Trophoblast cell (in vitro differentiated cells and primary cell): ENCODE data around the gene EPHB2.

Experiments used
- DNase-seq, 2 donors: peaks; one replicate each; pipeline ENCODE4 v3.0.0-alpha.2; 2016
- H2AFZ ChIP-seq: 2 replicates; pipeline ENCODE4 v1.6.1; 2013; ENCODE audit warnings: low read length, moderate library complexity, mild to moderate bottlenecking; ENCODE audit not compliant: insufficient read depth, poor library complexity
- H2AK5ac ChIP-seq: 2 replicates; pipeline ENCODE4 v1.6.1; 2013; ENCODE audit warnings: mild to moderate bottlenecking, low read length
- H2BK120ac ChIP-seq: 2 replicates; pipeline ENCODE4 v1.6.1; 2013; ENCODE audit warnings: low read length, mild to moderate bottlenecking, moderate library complexity; ENCODE audit not compliant: insufficient read depth, poor library complexity
- H2BK12ac ChIP-seq: 2 replicates; pipeline ENCODE4 v1.6.1; 2013; ENCODE audit warnings: mild to moderate bottlenecking, low read length, moderate library complexity
- H2BK5ac ChIP-seq: 2 replicates; pipeline ENCODE4 v1.6.1; 2013; ENCODE audit warnings: low read length, low read depth, moderate library complexity, mild to moderate bottlenecking; ENCODE audit not compliant: poor library complexity
- H3K14ac ChIP-seq: 2 replicates; pipeline ENCODE4 v1.6.1; 2013; ENCODE audit warnings: mild to moderate bottlenecking, low read length
- H3K18ac ChIP-seq: 2 replicates; pipeline ENCODE4 v1.6.1; 2013; ENCODE audit warnings: mild to moderate bottlenecking, low read length
- H3K23ac ChIP-seq: 2 replicates; pipeline ENCODE4 v1.6.1; 2013; ENCODE audit warnings: low read length
- H3K27ac ChIP-seq: 2 replicates; pipeline ENCODE4 v1.5.1; 2013; ENCODE audit warnings: low read depth, mild to moderate bottlenecking, inconsistent platforms, low read length, moderate library complexity
- H3K27me3 ChIP-seq: 2 replicates; pipeline ENCODE4 v1.6.1; 2013; ENCODE audit warnings: inconsistent platforms, mild to moderate bottlenecking, low read length, moderate library complexity; ENCODE audit not compliant: insufficient read depth
- H3K36me3 ChIP-seq, 2 experiments: 1 replicate in 1 of 2; 2 replicates in 1 of 2; pipeline ENCODE4 v1.6.1; 2013; ENCODE audit warnings: low read length in 2 of 2, mild to moderate bottlenecking in 2 of 2, moderate library complexity in 1 of 2; ENCODE audit not compliant: insufficient read depth in 2 of 2, control insufficient read depth in 1 of 2
- H3K4ac ChIP-seq: 2 replicates; pipeline ENCODE4 v1.6.1; 2013; ENCODE audit warnings: low read depth, mild to moderate bottlenecking, low read length, moderate library complexity
- H3K4me1 ChIP-seq, 2 experiments: 1 replicate in 1 of 2; 2 replicates in 1 of 2; pipeline ENCODE4 v1.6.1; 2013; ENCODE audit warnings: low read length in 2 of 2, mild to moderate bottlenecking in 2 of 2, moderate library complexity in 1 of 2; ENCODE audit not compliant: insufficient read depth in 2 of 2, control insufficient read depth in 1 of 2
- H3K4me2 ChIP-seq: 2 replicates; pipeline ENCODE4 v1.6.1; 2013; ENCODE audit warnings: inconsistent platforms, mild to moderate bottlenecking, low read length, moderate library complexity
- H3K4me3 ChIP-seq: 2 replicates; pipeline ENCODE4 v1.5.1; 2013; ENCODE audit warnings: mild to moderate bottlenecking, low read depth, low read length, inconsistent platforms
- H3K79me1 ChIP-seq: one replicate; pipeline ENCODE4 v1.6.1; 2013; ENCODE audit warnings: low read length
- H3K79me2 ChIP-seq: 2 replicates; pipeline ENCODE4 v1.6.1; 2013; ENCODE audit warnings: low read length, mild to moderate bottlenecking; ENCODE audit not compliant: control insufficient read depth, insufficient read depth, poor library complexity
- H3K9ac ChIP-seq: 2 replicates; pipeline ENCODE4 v1.6.1; 2013; ENCODE audit warnings: mild to moderate bottlenecking, low read length
- H3K9me3 ChIP-seq: 2 replicates; pipeline ENCODE4 v1.6.1; 2013; ENCODE audit warnings: low read depth, mild to moderate bottlenecking, control low read depth, inconsistent platforms, low read length; ENCODE audit not compliant: insufficient read depth
- H4K12ac ChIP-seq: 2 replicates; pipeline ENCODE4 v1.6.1; 2013; ENCODE audit warnings: low read depth, mild to moderate bottlenecking, low read length, moderate library complexity
- H4K8ac ChIP-seq: 2 replicates; pipeline ENCODE4 v1.6.1; 2013; ENCODE audit warnings: low read depth, mild to moderate bottlenecking, low read length, moderate library complexity
- H4K91ac ChIP-seq: one replicate; pipeline ENCODE4 v1.6.1; 2013; ENCODE audit warnings: low read depth, mild to moderate bottlenecking, low read length, moderate library complexity
- WGBS: extraction: QIAGEN DNeasy Blood & Tissue Kit; methylation state at CpG from one replicate; pipeline ENCODE4 v1.1.7; 2013; ENCODE audit warnings: missing lambda C conversion rate; ENCODE audit not compliant: insufficient read length, insufficient coverage; ENCODE audit errors: extremely low coverage; 5-methylcytosine and 5-hydroxymethylcytosine counted together

Gene EPHB2

DNA sequence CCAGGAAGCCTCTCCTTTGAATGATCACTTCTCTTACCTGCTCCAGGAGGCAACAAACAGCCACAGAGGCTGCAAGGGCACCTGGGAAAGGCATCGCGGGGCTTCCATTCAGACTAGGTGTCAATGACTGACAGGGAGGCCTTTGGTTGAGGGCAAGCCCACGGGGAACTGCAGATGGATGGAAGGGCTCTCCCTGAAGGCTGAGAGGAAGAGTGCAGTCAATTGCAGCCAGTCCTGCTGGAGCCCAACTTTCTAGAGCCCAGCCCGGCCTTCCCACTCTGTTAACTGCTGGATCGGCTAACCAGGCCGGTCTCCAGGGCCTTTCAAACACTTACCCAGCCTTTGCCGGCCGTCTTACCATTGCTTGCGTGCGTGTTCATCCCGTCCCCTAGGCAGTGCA is 172.8 kb downstream of the EPHB2 start:
- Histone ChIP-seq H3K9ac (no peak overlapping the region), H2BK120ac (no peak overlapping the region), H3K4me3 (no peak overlapping the region), H3K18ac (no peak overlapping the region), H4K12ac (no peak overlapping the region), H3K79me2 (no peaks in the 10 kb centered on the region), H2BK12ac (no peak overlapping the region), H3K4ac (no peak overlapping the region), H2AFZ (no peak overlapping the region), H4K91ac (no peak overlapping the region), H3K36me3 (no peaks in the 10 kb centered on the region), H3K14ac (no peak overlapping the region), H3K4me1 (peaks cover 0 to 5% of the 10 kb centered on the region in 2 experiments), H2BK5ac (no peak overlapping the region), H3K4me2 (no peak overlapping the region), H3K27me3 (no peaks in the 10 kb centered on the region), H3K23ac (no peak overlapping the region), H2AK5ac (no peak overlapping the region), H3K27ac (no peak overlapping the region), H3K79me1 (no peaks in the 10 kb centered on the region), H3K9me3 (no peaks in the 10 kb centered on the region), H4K8ac (no peak overlapping the region)
- no peak for DNase-seq
- no CpG with 5 or more reads among the region's 11 CpGs for WGBS

DNA sequence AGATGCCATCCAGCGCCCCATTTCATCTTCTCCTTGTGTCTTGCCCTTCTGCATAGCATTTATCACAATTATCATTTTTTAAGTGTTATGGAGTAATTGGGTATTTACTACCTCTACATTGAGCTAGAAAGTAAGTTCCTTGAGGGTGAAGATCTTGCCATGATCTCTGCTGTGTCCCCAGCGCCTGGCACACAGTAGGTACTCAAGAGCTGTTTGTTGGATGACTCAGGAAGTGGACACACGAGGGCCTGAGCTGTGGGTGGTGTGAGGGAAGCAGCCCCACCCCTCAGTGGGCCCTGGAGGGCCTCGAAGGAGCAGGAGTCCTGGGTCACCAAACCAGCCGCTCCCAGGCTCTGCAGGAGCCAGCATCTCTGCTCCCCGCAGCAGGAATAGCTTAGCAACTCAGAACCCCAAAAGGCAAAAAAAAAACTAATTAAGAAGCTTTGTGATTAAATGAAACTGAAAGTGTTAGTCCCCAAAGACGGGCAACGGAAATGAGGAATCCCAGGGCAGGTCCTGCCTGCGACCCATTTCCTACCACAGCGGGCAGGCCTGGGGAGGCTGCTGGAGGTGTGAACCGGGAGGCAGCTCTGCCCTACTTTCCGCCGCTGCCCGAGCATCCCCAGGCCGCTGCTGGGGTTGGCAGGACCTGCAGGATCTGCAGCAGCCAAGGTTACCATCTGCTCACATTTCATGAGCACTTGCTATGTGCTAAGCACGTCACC is 174.3 kb downstream of the EPHB2 start:
- no peak overlapping the region for H2BK5ac ChIP-seq
- H3K4me1 ChIP-seq: peaks cover 0 to 5% of the 10 kb centered on the region in 2 experiments
- no CpG with 5 or more reads among the region's 16 CpGs for WGBS
- H3K4me2 ChIP-seq: no peak overlapping the region
- H3K9me3 ChIP-seq: no peaks in the 10 kb centered on the region
- no peak overlapping the region for H3K9ac ChIP-seq
- H2BK12ac ChIP-seq: no peak overlapping the region
- no peaks in the 10 kb centered on the region for H3K79me1 ChIP-seq
- no peak overlapping the region for H3K18ac ChIP-seq
- no peak overlapping the region for H2AK5ac ChIP-seq
- no peak overlapping the region for H3K23ac ChIP-seq
- no peak overlapping the region for H4K91ac ChIP-seq
- H3K4ac ChIP-seq: no peak overlapping the region
- no peak overlapping the region for H4K8ac ChIP-seq
- no peak overlapping the region for H3K4me3 ChIP-seq
- no peak overlapping the region for H3K14ac ChIP-seq
- no peak for DNase-seq
- no peak overlapping the region for H3K27ac ChIP-seq
- H3K27me3 ChIP-seq: no peaks in the 10 kb centered on the region
- no peaks in the 10 kb centered on the region for H3K36me3 ChIP-seq
- no peak overlapping the region for H2BK120ac ChIP-seq
- no peak overlapping the region for H2AFZ ChIP-seq
- no peak overlapping the region for H4K12ac ChIP-seq
- H3K79me2 ChIP-seq: no peaks in the 10 kb centered on the region

DNA sequence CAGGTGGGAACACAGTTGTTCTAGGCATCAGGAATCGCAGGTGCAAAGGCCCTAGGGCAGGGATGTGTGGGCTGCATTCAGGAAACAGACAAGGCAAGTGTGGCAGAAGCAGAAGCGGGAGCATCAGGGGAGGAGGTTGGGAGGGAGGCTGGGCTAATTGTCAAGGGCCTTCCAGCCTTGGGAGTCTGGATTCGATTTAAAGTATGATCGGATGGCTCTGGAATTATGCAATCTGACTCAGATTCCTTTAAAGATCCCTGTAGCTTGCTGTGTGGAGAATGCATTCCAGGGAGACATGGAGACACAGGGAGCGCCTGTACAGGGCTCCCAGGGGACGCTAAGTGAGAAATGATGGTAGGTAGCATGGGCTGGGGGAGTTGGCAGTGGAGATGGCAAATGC is 175.6 kb downstream of the EPHB2 start:
- Histone ChIP-seq H3K36me3 (no peaks in the 10 kb centered on the region), H3K4me2 (no peak overlapping the region), H3K14ac (no peak overlapping the region), H3K9ac (no peak overlapping the region), H3K4me3 (no peak overlapping the region), H3K79me1 (no peaks in the 10 kb centered on the region), H2BK5ac (no peak overlapping the region), H3K27me3 (no peaks in the 10 kb centered on the region), H3K4me1 (peaks cover 0 to 2% of the 10 kb centered on the region in 2 experiments), H3K79me2 (no peaks in the 10 kb centered on the region), H3K4ac (no peak overlapping the region), H4K91ac (no peak overlapping the region), H2BK120ac (no peak overlapping the region), H2BK12ac (no peak overlapping the region), H2AK5ac (no peak overlapping the region), H3K27ac (no peak overlapping the region), H4K12ac (no peak overlapping the region), H4K8ac (no peak overlapping the region), H2AFZ (no peak overlapping the region), H3K23ac (no peak overlapping the region), H3K18ac (no peak overlapping the region), H3K9me3 (no peaks in the 10 kb centered on the region)
- no CpG with 5 or more reads among the region's 6 CpGs for WGBS
- peak; percentile 51 to 82 for DNase-seq

DNA sequence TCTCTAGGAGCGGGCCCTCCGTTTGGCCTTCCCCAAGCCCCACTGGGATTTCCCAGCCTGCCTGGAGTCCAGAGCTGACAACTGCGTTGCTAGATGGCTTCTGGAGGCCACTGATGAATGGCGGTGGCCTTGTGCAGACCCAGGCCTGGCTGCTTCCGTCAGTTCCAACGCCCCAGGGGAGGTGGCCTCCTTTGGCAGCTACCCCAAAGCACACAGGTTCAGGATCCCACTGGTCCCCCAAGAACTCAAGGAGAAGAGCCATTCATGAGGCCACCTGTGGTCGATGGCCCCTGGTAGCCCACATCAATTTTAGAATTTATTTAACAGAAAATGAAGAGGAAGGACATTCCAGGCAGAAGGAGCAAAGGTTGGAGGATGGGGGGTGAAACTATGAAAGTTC is 176.9 kb downstream of the EPHB2 start:
- no peak for DNase-seq
- Histone ChIP-seq H3K36me3 (no peaks in the 10 kb centered on the region), H4K12ac (no peak overlapping the region), H3K27ac (no peak overlapping the region), H3K4me1 (peaks cover 0 to 2% of the 10 kb centered on the region in 2 experiments), H3K79me2 (no peaks in the 10 kb centered on the region), H3K4me3 (no peak overlapping the region), H3K9me3 (no peaks in the 10 kb centered on the region), H2AFZ (no peak overlapping the region), H3K4ac (no peak overlapping the region), H2BK120ac (no peak overlapping the region), H2BK12ac (no peak overlapping the region), H3K18ac (no peak overlapping the region), H2AK5ac (no peak overlapping the region), H3K14ac (no peak overlapping the region), H3K27me3 (no peaks in the 10 kb centered on the region), H4K8ac (no peak overlapping the region), H3K23ac (no peak overlapping the region), H3K4me2 (no peak overlapping the region), H4K91ac (no peak overlapping the region), H3K79me1 (no peaks in the 10 kb centered on the region), H3K9ac (no peak overlapping the region), H2BK5ac (no peak overlapping the region)
- WGBS: no CpG with 5 or more reads among the region's 7 CpGs
